Neural progenitor cell (in vitro differentiated cells): ENCODE results near the gene ANKS3.

Experiments
- CTCF ChIP-seq: fragments of 200-600 bp; sonication (generic); IDR thresholded peaks from 2 replicates; pipeline ENCODE4 v1.5.1; 2017; ENCODE audit warnings: antibody characterized with exemption, mild to moderate bottlenecking
- EZH2 ChIP-seq: fragments of 200-600 bp; sonication (generic); IDR thresholded peaks from 2 replicates; pipeline ENCODE4 v1.6.1; 2017; ENCODE audit warnings: antibody characterized with exemption, mild to moderate bottlenecking, moderate library complexity

- no peak for TF ChIP-seq EZH2
- no peak for TF ChIP-seq CTCF
Measured at GRCh38 chr16:4709481-4709880, 24.6 kb downstream of the ANKS3 start.
